ENCODE data around the gene MMP25.
A peak's percentile ranks its signal among the peaks of the same experiment; 100 is the strongest.

MMP25 gene

GRCh38 chr16:3049921-3050481, 3.6 kb downstream of the MMP25 start:
- Histone ChIP-seq H3K4me2 (ENCODE audit: low read length) (peak overlapping the region; percentile 59), H3K27me3 (ENCODE audit: control insufficient read depth, low read length) (peaks cover 22% of the 10 kb centered on the region), H3K9me2 (replicated peaks; ENCODE audit: control insufficient read depth, low read length) (no peaks in the 10 kb centered on the region), H3F3A (ENCODE audit: control insufficient read depth, insufficient read depth) (0 out of 2 replicates have a peak, but pooled peaks cover 6% of the 10 kb centered on the region), H3K4me3 (ENCODE audit: low read length) (peak overlapping the region; percentile 23), H3K4me1 (ENCODE audit: control insufficient read depth, low read length) (peaks cover 42% of the 10 kb centered on the region), H4K20me1 (ENCODE audit: control insufficient read depth, insufficient read depth, low read depth, low read length) (no peaks in the 10 kb centered on the region), H3K9me3 (ENCODE audit: control insufficient read depth, insufficient read depth, low read length) (no peaks in the 10 kb centered on the region), H3K79me2 (ENCODE audit: control insufficient read depth, low read length) (no peaks in the 10 kb centered on the region), H3K27ac (ENCODE audit: low read depth, low read length) (peak overlapping the region; percentile 7), H3K36me3 (ENCODE audit: control insufficient read depth, low read length) (no peaks in the 10 kb centered on the region)
- TF ChIP-seq CTCF (IDR thresholded peaks at IDR 0.05; ENCODE audit: low read depth, low read length, poor library complexity, severe bottlenecking), result no peak
- no peak for TF ChIP-seq EZH2phosphoT487 (IDR thresholded peaks at IDR 0.05; ENCODE audit: borderline replicate concordance, low read length)

GRCh38 chr16:3050487-3050886, 4.1 kb downstream of the MMP25 start:
- Histone ChIP-seq H3K9me3 (ENCODE audit: control insufficient read depth, insufficient read depth, low read length) (no peaks in the 10 kb centered on the region), H3K4me3 (ENCODE audit: low read length) (peak overlapping the region; percentile 23), H3K4me1 (ENCODE audit: control insufficient read depth, low read length) (peaks cover 43% of the 10 kb centered on the region), H3K9me2 (replicated peaks; ENCODE audit: control insufficient read depth, low read length) (no peaks in the 10 kb centered on the region), H3K36me3 (ENCODE audit: control insufficient read depth, low read length) (no peaks in the 10 kb centered on the region), H3K4me2 (ENCODE audit: low read length) (peak overlapping the region; percentile 59), H3K27ac (ENCODE audit: low read depth, low read length) (peak overlapping the region; percentile 7), H4K20me1 (ENCODE audit: control insufficient read depth, insufficient read depth, low read depth, low read length) (no peaks in the 10 kb centered on the region), H3F3A (ENCODE audit: control insufficient read depth, insufficient read depth) (0 out of 2 replicates have a peak, but pooled peaks cover 8% of the 10 kb centered on the region), H3K79me2 (ENCODE audit: control insufficient read depth, low read length) (no peaks in the 10 kb centered on the region), H3K27me3 (ENCODE audit: control insufficient read depth, low read length) (peaks cover 20% of the 10 kb centered on the region)
- TF ChIP-seq CTCF (IDR thresholded peaks at IDR 0.05; ENCODE audit: low read depth, low read length, poor library complexity, severe bottlenecking), result no peak

GRCh38 chr16:3051009-3051408, 4.6 kb downstream of the MMP25 start:
- 0 out of 2 replicates have a peak, but pooled peaks cover 8% of the 10 kb centered on the region for H3F3A ChIP-seq (ENCODE audit: control insufficient read depth, insufficient read depth)
- peaks cover 16% of the 10 kb centered on the region for H3K27me3 ChIP-seq (ENCODE audit: control insufficient read depth, low read length)
- H3K36me3 ChIP-seq (ENCODE audit: control insufficient read depth, low read length), result no peaks in the 10 kb centered on the region
- peak overlapping the region; percentile 23 for H3K4me3 ChIP-seq (ENCODE audit: low read length)
- H3K4me1 ChIP-seq (ENCODE audit: control insufficient read depth, low read length), result peaks cover 44% of the 10 kb centered on the region
- no peaks in the 10 kb centered on the region for H3K9me2 ChIP-seq (replicated peaks; ENCODE audit: control insufficient read depth, low read length)
- H4K20me1 ChIP-seq (ENCODE audit: control insufficient read depth, insufficient read depth, low read depth, low read length), result no peaks in the 10 kb centered on the region
- peak overlapping the region; percentile 7 for H3K27ac ChIP-seq (ENCODE audit: low read depth, low read length)
- H3K4me2 ChIP-seq (ENCODE audit: low read length), result peak overlapping the region; percentile 59
- no peak for TF ChIP-seq EZH2phosphoT487 (IDR thresholded peaks at IDR 0.05; ENCODE audit: borderline replicate concordance, low read length)
- TF ChIP-seq CTCF (IDR thresholded peaks at IDR 0.05; ENCODE audit: low read depth, low read length, poor library complexity, severe bottlenecking), result no peak
- H3K79me2 ChIP-seq (ENCODE audit: control insufficient read depth, low read length), result no peaks in the 10 kb centered on the region
- H3K9me3 ChIP-seq (ENCODE audit: control insufficient read depth, insufficient read depth, low read length), result no peaks in the 10 kb centered on the region

Measured in DOHH2 (cell line).